K562 (cell line): ENCODE data around the gene TMEM187. TPM values are rescaled to one million over a fixed set of nuclear protein-coding genes. Genes with fewer than 3 reads are reported as not detected.

Experiments used
- ATAC-seq: fragments of 200-7000 bp; cut with Tn5 transposase; 3 replicates; pipeline ENCODE4 v1.9.1; 2020; ENCODE audit warnings: moderate library complexity
- BruUV-seq: library from RNA; stranded (reverse); fragments of 400-500 nt; replicated peaks from 2 replicates; lab custom pipeline; 2021; lab: Mats Ljungman, UMichigan
- CTCF ChIA-PET: fragments of 300-600 bp; formaldehyde crosslinking; extraction: SDS; loops from one replicate; lab custom pipeline; 2021; ENCODE audit warnings: low intra/inter-chr PET ratio; lab: Yijun Ruan, JAX
- POLR2A ChIA-PET: fragments of 300-600, 350-650 bp; sonication (Branson Sonifier 250); formaldehyde crosslinking; extraction: SDS; loops from one replicate; lab custom pipeline; 2021; ENCODE audit warnings: antibody characterized with exemption, inconsistent platforms; lab: Yijun Ruan, JAX
- DNase-seq, 4 experiments: peaks; one replicate each; pipeline versions ENCODE4 v3.0.0 to v3.0.0-alpha.2; 2011 to 2018; ENCODE audit warnings: low spot score in 3 of 4, mixed read lengths in 3 of 4; ENCODE audit errors: extremely low read depth in 1 of 4
- FAIRE-seq: peaks from 2 replicates; lab custom pipeline; 2011; peaks lifted over from hg19 to GRCh38; lab: Jason Lieb, UNC
- H2AFZ ChIP-seq: 2 replicates; pipeline ENCODE4 v1.6.0; 2011; ENCODE audit warnings: low read depth, low read length, control low read depth, inconsistent platforms
- H3K27ac ChIP-seq: fragments of 200-600 bp; 3 replicates; pipeline ENCODE4 v1.8.0; 2011; ENCODE audit warnings: low read depth, mild to moderate bottlenecking, control low read depth, inconsistent platforms, low read length, moderate library complexity, mixed read lengths; ENCODE audit errors: extremely low read depth
- H3K27me3 ChIP-seq, 2 experiments: fragments of 300-600 bp in 1 of 2; 2 replicates in 1 of 2; 3 replicates in 1 of 2; pipeline versions ENCODE4 v1.6.0 to v1.8.0; 2011; ENCODE audit warnings: inconsistent platforms in 2 of 2, low read length in 2 of 2, mild to moderate bottlenecking in 1 of 2, mixed read lengths in 1 of 2, moderate library complexity in 1 of 2; ENCODE audit not compliant: control insufficient read depth in 2 of 2, insufficient read depth in 2 of 2
- H3K36me3 ChIP-seq: fragments of 300-600 bp; 3 replicates; pipeline ENCODE4 v1.8.0; 2011; ENCODE audit warnings: mild to moderate bottlenecking, low read length, inconsistent platforms; ENCODE audit not compliant: control insufficient read depth, insufficient read depth
- H3K4me1 ChIP-seq, 2 experiments: fragments of 200-600 bp in 1 of 2; replicated peaks in 1 of 2; 2 replicates in 1 of 2; 3 replicates in 1 of 2; pipeline versions ENCODE4 v1.5.1 to v1.8.0; 2011; ENCODE audit warnings: inconsistent platforms in 2 of 2, low read length in 2 of 2, mild to moderate bottlenecking in 1 of 2, mixed read lengths in 1 of 2, moderate library complexity in 1 of 2; ENCODE audit not compliant: control insufficient read depth in 2 of 2, insufficient read depth in 2 of 2
- H3K4me2 ChIP-seq: 2 replicates; pipeline ENCODE4 v1.6.1; 2011; ENCODE audit warnings: low read length, control low read depth, inconsistent platforms, mixed read lengths; ENCODE audit not compliant: insufficient read depth
- H3K4me3 ChIP-seq: fragments of 200-600 bp; sonication (generic), shearing (Covaris generic); 2 replicates; pipeline ENCODE4 v1.5.1; 2016; ENCODE audit warnings: control low read depth, inconsistent platforms
- H3K79me2 ChIP-seq: fragments of 200-600 bp; 3 replicates; pipeline ENCODE4 v1.8.0; 2011; ENCODE audit warnings: low read length, inconsistent platforms; ENCODE audit not compliant: control insufficient read depth, insufficient read depth
- H3K9ac ChIP-seq, 2 experiments: 2 replicates each; pipeline versions ENCODE4 v1.6.0 to v1.6.1; 2011; ENCODE audit warnings: low read depth in 2 of 2, low read length in 2 of 2, control low read depth in 1 of 2, inconsistent platforms in 1 of 2, mild to moderate bottlenecking in 1 of 2, mixed read lengths in 1 of 2; ENCODE audit not compliant: insufficient read depth in 1 of 2
- H3K9me1 ChIP-seq: one replicate; pipeline ENCODE4 v1.6.0; 2011; ENCODE audit warnings: inconsistent platforms, mild to moderate bottlenecking, low read length, moderate library complexity; ENCODE audit not compliant: control insufficient read depth, insufficient read depth
- H3K9me3 ChIP-seq: replicated peaks from 2 replicates; pipeline ENCODE4 v1.5.1; 2011; ENCODE audit warnings: low read depth, low read length, inconsistent platforms; ENCODE audit not compliant: control insufficient read depth, insufficient read depth
- H4K20me1 ChIP-seq: replicated peaks from 2 replicates; pipeline ENCODE4 v1.6.1; 2011; ENCODE audit warnings: low read length, inconsistent platforms, mixed read lengths; ENCODE audit not compliant: control insufficient read depth, insufficient read depth
- ATF6 ChIP-seq: sonication (generic); formaldehyde crosslinking; IDR thresholded peaks from 2 replicates; pipeline ENCODE4 v1.4.0; 2020; ENCODE audit warnings: mild to moderate bottlenecking, missing genetic modification reagents
- E2F6 ChIP-seq, 2 experiments: IDR thresholded peaks; 2 replicates each; pipeline ENCODE4 v1.6.1; 2011; ENCODE audit warnings: borderline replicate concordance in 1 of 2, control low read depth in 1 of 2, low read depth in 1 of 2, low read length in 1 of 2, mild to moderate bottlenecking in 1 of 2, mixed read lengths in 1 of 2, moderate library complexity in 1 of 2; ENCODE audit not compliant: insufficient read depth in 1 of 2, insufficient read length in 1 of 2, poor library complexity in 1 of 2, severe bottlenecking in 1 of 2; ENCODE audit errors: extremely low read depth in 1 of 2
- ETV1 ChIP-seq: fragments of 450-650 bp; conservative IDR thresholded peaks from 2 replicates; pipeline ENCODE4 v1.6.1; 2016; ENCODE audit warnings: missing genetic modification characterization, control low read depth, low read depth, missing compliant biosample characterization
- HEY1 ChIP-seq: fragments of 250-450 bp; sonication (Bioruptor Pico); IDR thresholded peaks from 2 replicates; pipeline ENCODE4 v1.5.0; 2020; ENCODE audit warnings: mild to moderate bottlenecking, moderate library complexity, borderline replicate concordance
- HLTF ChIP-seq: fragments of 450-650 bp; IDR thresholded peaks from 2 replicates; pipeline ENCODE4 v1.6.1; 2016
- HMBOX1 ChIP-seq: sonication (generic); IDR thresholded peaks from 2 replicates; pipeline ENCODE4 v1.6.1; 2016
- KHSRP ChIP-seq: fragments of 450-650 bp; IDR thresholded peaks from 2 replicates; pipeline ENCODE4 v1.6.1; 2017
- LARP7 ChIP-seq: fragments of 450-650 bp; IDR thresholded peaks from 2 replicates; pipeline ENCODE4 v1.6.1; 2016
- PML ChIP-seq: IDR thresholded peaks from 2 replicates; pipeline ENCODE4 v1.6.1; 2012; ENCODE audit warnings: low read length, inconsistent platforms
- PYGO2 ChIP-seq: fragments of 450-650 bp; IDR thresholded peaks from 2 replicates; pipeline ENCODE4 v1.6.1; 2016; ENCODE audit warnings: mild to moderate bottlenecking, missing genetic modification characterization, moderate library complexity, missing compliant biosample characterization
- SMAD1 ChIP-seq: fragments of 150-350 bp; IDR thresholded peaks from 2 replicates; pipeline ENCODE4 v1.6.1; 2014; ENCODE audit warnings: low read length, low read depth; ENCODE audit not compliant: partially characterized antibody
- SREBF2 ChIP-seq: sonication (generic); formaldehyde crosslinking; IDR thresholded peaks from 2 replicates; pipeline ENCODE4 v1.4.0; 2020; ENCODE audit warnings: mild to moderate bottlenecking, missing genetic modification reagents
- THRA ChIP-seq: fragments of 450-650 bp; IDR thresholded peaks from 2 replicates; pipeline ENCODE4 v1.6.1; 2017; ENCODE audit warnings: mild to moderate bottlenecking, moderate library complexity
- ZFP91 ChIP-seq: sonication (generic); formaldehyde crosslinking; IDR thresholded peaks from 2 replicates; pipeline ENCODE4 v1.8.0; 2022; ENCODE audit warnings: mild to moderate bottlenecking, missing genetic modification reagents
- ZNF3 ChIP-seq: fragments of 250-450 bp; sonication (Bioruptor Pico); IDR thresholded peaks from 2 replicates; pipeline ENCODE4 v1.5.0; 2021; ENCODE audit warnings: mild to moderate bottlenecking, moderate library complexity
- ZNF778 ChIP-seq: fragments of 450-650 bp; formaldehyde crosslinking; IDR thresholded peaks from 2 replicates; pipeline ENCODE4 v1.4.0; 2020; ENCODE audit warnings: mild to moderate bottlenecking, moderate library complexity
- ZZZ3 ChIP-seq: fragments of 450-650 bp; IDR thresholded peaks from 2 replicates; pipeline ENCODE4 v1.6.1; 2016; ENCODE audit warnings: antibody characterized with exemption, mild to moderate bottlenecking, moderate library complexity
- WGBS: fragments of 100-300 bp; shearing (Covaris generic); methylation state at CpG from one replicate; pipeline ENCODE4 v1.1.6; 2016; ENCODE audit warnings: low coverage, mixed read lengths; ENCODE audit not compliant: insufficient coverage; ENCODE audit errors: missing lambda C conversion rate; 5-methylcytosine and 5-hydroxymethylcytosine counted together
- in situ Hi-C: fragments of 300-500 bp; cut with MboI; formaldehyde crosslinking; loops from 4 replicates; pipeline ENCODE4 v1.15.0; 2018; ENCODE audit warnings: inconsistent platforms, mixed read lengths
- intact Hi-C: fragments of 100-400 bp; cut with micrococcal nuclease; formaldehyde crosslinking; loops from 2 replicates; pipeline ENCODE4 v1.14.2; 2022
- polyA plus RNA-seq, 8 experiments: library from polyadenylated mRNA; depleted of rRNA in 4 of 8; stranded (reverse) in 5 of 8; unstranded in 3 of 8; fragments of >200 nt; fragmentation: Nextera tagmentation in 2 of 8; fragmentation: Illumina TruSeq in 1 of 8; extraction: Ambion mirVana in 2 of 8; extraction: Trizol in 1 of 8; gene quantifications; 2 replicates each; pipeline versions ENCODE4 v1.2.1 to v1.2.3, GENCODE V29; 2011 to 2014; ENCODE audit warnings: inconsistent platforms in 1 of 8, missing spikeins in 1 of 8
- total RNA-seq, 7 experiments: library from RNA; depleted of rRNA in 6 of 7; stranded (reverse); fragments of >200 nt in 6 of 7; fragmentation: Illumina TruSeq in 2 of 7; extraction: Trizol in 2 of 7; gene quantifications; 2 replicates each; pipeline versions ENCODE4 v1.2.1 to v1.2.3, GENCODE V29; 2011 to 2021; ENCODE audit warnings: low replicate concordance in 1 of 7

Gene TMEM187
- total and polyA plus RNA-seq, 9 of the 15 experiments (the other 6 are each of a cell fraction or from before 2014, with no cell fraction given) = 0.13 to 6.4 (median 1.6) TPM

- 78% methylated on average over 4 of the region's 9 CpGs for WGBS
- H3K9ac ChIP-seq = peak overlapping the region in 1 of 2 experiments; percentile 26; a peak in 1 of 4 replicates
- H3K4me3 ChIP-seq = no peak overlapping the region
- ATAC-seq (no peak), DNase-seq (no peak), FAIRE-seq (no peak)
- H3K79me2 ChIP-seq = peaks cover 29% of the 10 kb centered on the region
- ChIA-PET POLR2A (interaction anchor here (0.6 kb wide), 1 partner anchor 37 kb away, joined by 3 read pairs; no protein-coding TSS in a partner anchor), CTCF (no interaction called here)
- peaks cover 83% of the 10 kb centered on the region; the same call in 2 of the 3 replicates for H3K36me3 ChIP-seq
- H4K20me1 ChIP-seq = no peaks in the 10 kb centered on the region
- no peaks in the 10 kb centered on the region for H3K27me3 ChIP-seq
- no peaks in the 10 kb centered on the region; a peak in 1 of 5 replicates for H3K4me1 ChIP-seq
- no peaks in the 10 kb centered on the region for H3K9me3 ChIP-seq
- H3K4me2 ChIP-seq = no peak overlapping the region
- no TSS peak for BruUV-seq
- in situ Hi-C loops (no loop called here), intact Hi-C loops (no loop called here)
- H3K27ac ChIP-seq = no peak overlapping the region
- no peaks in the 10 kb centered on the region for H3K9me1 ChIP-seq
- H2AFZ ChIP-seq = no peak overlapping the region
- TF ChIP-seq PML (no peak), KHSRP (no peak), HEY1 (CRISPR knock-in tag) (no peak), ZNF3 (CRISPR knock-in tag) (no peak), SREBF2 (CRISPR knock-in tag) (no peak), SMAD1 (no peak), ZZZ3 (no peak), PYGO2 (tag) (no peak), THRA (no peak), LARP7 (no peak), E2F6 (IDR thresholded peaks at IDR 0.05; ENCODE audit: borderline replicate concordance in 1 of 2, extremely low read depth in 1 of 2, insufficient read depth in 1 of 2, insufficient read length in 1 of 2, low read depth in 1 of 2, low read length in 1 of 2, poor library complexity in 1 of 2, severe bottlenecking in 1 of 2) (no peak), ZNF778 (CRISPR knock-in tag) (no peak), ATF6 (CRISPR knock-in tag) (no peak), HLTF (no peak), ETV1 (tag) (no peak), ZFP91 (CRISPR knock-in tag) (no peak), HMBOX1 (no peak)
Observed at GRCh38 chrX:154032653-154033052, 60.1 kb downstream of the TMEM187 start.
